Effector memory CD4-positive, alpha-beta T cell (primary cell): ENCODE results near the gene SAMD11.
"Not testable (repeated sequence)": the region's sequence is repeated elsewhere in the genome, so short reads cannot be mapped to it uniquely, and the experiment has no call there.

ENCODE experiments used
- DNase-seq, 3 donors: peaks; one replicate each; pipeline ENCODE4 v3.0.0-alpha.2; 2020
- H3K27ac ChIP-seq: 2 replicates; pipeline ENCODE4 v1.7.0; 2013; ENCODE audit warnings: mild to moderate bottlenecking, low read length, moderate library complexity; ENCODE audit not compliant: insufficient read depth, poor library complexity, severe bottlenecking
- H3K27me3 ChIP-seq: replicated peaks from 2 replicates; pipeline ENCODE4 v1.7.0; 2013; ENCODE audit warnings: mild to moderate bottlenecking, low read length; ENCODE audit not compliant: insufficient read depth, control insufficient read depth, poor library complexity, severe bottlenecking
- H3K36me3 ChIP-seq: 2 replicates; pipeline ENCODE4 v1.7.0; 2013; ENCODE audit warnings: mild to moderate bottlenecking, low read length, moderate library complexity; ENCODE audit not compliant: control insufficient read depth, insufficient read depth
- H3K4me1 ChIP-seq: 2 replicates; pipeline ENCODE4 v1.7.0; 2013; ENCODE audit warnings: low read length, mild to moderate bottlenecking; ENCODE audit not compliant: control insufficient read depth, insufficient read depth, poor library complexity, severe bottlenecking
- H3K4me3 ChIP-seq: 2 replicates; pipeline ENCODE4 v1.7.0; 2013; ENCODE audit warnings: low read length, low read depth, mild to moderate bottlenecking; ENCODE audit not compliant: insufficient read depth, poor library complexity, severe bottlenecking
- H3K9me3 ChIP-seq: 2 replicates; pipeline ENCODE4 v1.7.0; 2013; ENCODE audit warnings: mild to moderate bottlenecking, low read length, moderate library complexity; ENCODE audit not compliant: control insufficient read depth

SAMD11 gene

GRCh38 chr1:890234-890633 is 33.5 kb upstream of the SAMD11 start:
- not testable (repeated sequence) for H3K9me3 ChIP-seq, H3K36me3 ChIP-seq, H3K4me1 ChIP-seq, H3K27me3 ChIP-seq, DNase-seq, H3K27ac ChIP-seq, H3K4me3 ChIP-seq

GRCh38 chr1:890661-891060 is 33.1 kb upstream of the SAMD11 start:
- H3K9me3 ChIP-seq: no peaks in the 10 kb centered on the region
- no peak overlapping the region for H3K4me3 ChIP-seq
- H3K36me3 ChIP-seq: no peaks in the 10 kb centered on the region
- no peak for DNase-seq
- peaks cover 4% of the 10 kb centered on the region for H3K27me3 ChIP-seq
- no peaks in the 10 kb centered on the region for H3K4me1 ChIP-seq
- H3K27ac ChIP-seq: no peak overlapping the region

- H3K4me3 ChIP-seq: no peak overlapping the region
- H3K4me1 ChIP-seq: peaks cover 4% of the 10 kb centered on the region
- no peak for DNase-seq
- no peaks in the 10 kb centered on the region for H3K9me3 ChIP-seq
- H3K27ac ChIP-seq: no peak overlapping the region
- H3K36me3 ChIP-seq: no peaks in the 10 kb centered on the region
- peaks cover 7% of the 10 kb centered on the region for H3K27me3 ChIP-seq
These were observed 26.5 kb upstream of the SAMD11 start for GRCh38 chr1:897226-897625.

GRCh38 chr1:897951-898350 is 25.8 kb upstream of the SAMD11 start:
- H3K4me3 ChIP-seq, H3K9me3 ChIP-seq, H3K27me3 ChIP-seq, DNase-seq, H3K27ac ChIP-seq, H3K4me1 ChIP-seq, H3K36me3 ChIP-seq: not testable (repeated sequence)

- Histone ChIP-seq H3K4me3 (no peak overlapping the region), H3K27ac (no peak overlapping the region), H3K36me3 (no peaks in the 10 kb centered on the region), H3K9me3 (no peaks in the 10 kb centered on the region), H3K4me1 (peaks cover 9% of the 10 kb centered on the region), H3K27me3 (peaks cover 8% of the 10 kb centered on the region)
- no peak for DNase-seq
These were observed 23.9 kb upstream of the SAMD11 start for GRCh38 chr1:899636-900317.

GRCh38 chr1:901108-901859 is 22.4 kb upstream of the SAMD11 start:
- no peak for DNase-seq
- Histone ChIP-seq H3K9me3 (no peaks in the 10 kb centered on the region), H3K4me1 (peaks cover 15% of the 10 kb centered on the region), H3K4me3 (no peak overlapping the region), H3K27me3 (peaks cover 13% of the 10 kb centered on the region), H3K36me3 (no peaks in the 10 kb centered on the region), H3K27ac (no peak overlapping the region)

- Histone ChIP-seq H3K4me1 (peaks cover 15% of the 10 kb centered on the region), H3K9me3 (no peaks in the 10 kb centered on the region), H3K27ac (no peak overlapping the region), H3K4me3 (no peak overlapping the region), H3K36me3 (no peaks in the 10 kb centered on the region), H3K27me3 (peaks cover 20% of the 10 kb centered on the region)
- DNase-seq: no peak
These were observed 20.9 kb upstream of the SAMD11 start for GRCh38 chr1:902802-903201.

GRCh38 chr1:903305-903704 is 20.4 kb upstream of the SAMD11 start:
- no peak overlapping the region for H3K27ac ChIP-seq
- DNase-seq: no peak
- H3K27me3 ChIP-seq: peaks cover 20% of the 10 kb centered on the region
- H3K4me3 ChIP-seq: no peak overlapping the region
- peaks cover 15% of the 10 kb centered on the region for H3K4me1 ChIP-seq
- H3K36me3 ChIP-seq: no peaks in the 10 kb centered on the region
- H3K9me3 ChIP-seq: no peaks in the 10 kb centered on the region

GRCh38 chr1:903721-904271 is 19.9 kb upstream of the SAMD11 start:
- H3K27ac ChIP-seq: no peak overlapping the region
- H3K4me1 ChIP-seq: peaks cover 10% of the 10 kb centered on the region
- no peaks in the 10 kb centered on the region for H3K9me3 ChIP-seq
- DNase-seq: no peak
- no peak overlapping the region for H3K4me3 ChIP-seq
- no peaks in the 10 kb centered on the region for H3K36me3 ChIP-seq
- H3K27me3 ChIP-seq: peaks cover 20% of the 10 kb centered on the region

- Histone ChIP-seq H3K4me3 (peak overlapping the region; percentile 20), H3K4me1 (peaks cover 10% of the 10 kb centered on the region), H3K27ac (no peak overlapping the region), H3K9me3 (no peaks in the 10 kb centered on the region), H3K27me3 (peaks cover 20% of the 10 kb centered on the region), H3K36me3 (no peaks in the 10 kb centered on the region)
- DNase-seq: peak; percentile 62 to 70 (median 69)
These were observed 19.3 kb upstream of the SAMD11 start for GRCh38 chr1:904310-904950.
